Activated T-helper 17 cell treated with anti-CD3 and anti-CD28 coated beads, Interleukin-2, amount 50 U/mL, for 72 hours (primary cell): ENCODE data around the gene SLC29A4. TPM values are rescaled to one million over a fixed set of nuclear protein-coding genes. Genes with fewer than 3 reads are reported as not detected.
"Not testable (repeated sequence)": the region's sequence is repeated elsewhere in the genome, so short reads cannot be mapped to it uniquely, and the experiment has no call there.

Experiments used
- ATAC-seq: fragments of 150-1000 bp; cut with Tn5 transposase; replicated peaks from 2 replicates; pipeline ENCODE4 v1.10.0; 2021; ENCODE audit warnings: mild to moderate bottlenecking, moderate library complexity
- H3K27ac Mint-ChIP-seq: one replicate; pipeline ENCODE4 v1.8.0; 2022; ENCODE audit warnings: mixed read lengths
- H3K27me3 Mint-ChIP-seq: one replicate; pipeline ENCODE4 v1.8.0; 2022; ENCODE audit warnings: mixed read lengths
- H3K36me3 Mint-ChIP-seq: one replicate; pipeline ENCODE4 v1.8.0; 2022; ENCODE audit warnings: low read depth, mild to moderate bottlenecking, mixed read lengths
- H3K4me1 Mint-ChIP-seq: one replicate; pipeline ENCODE4 v1.8.0; 2022; ENCODE audit warnings: mixed read lengths
- H3K4me3 Mint-ChIP-seq: one replicate; pipeline ENCODE4 v1.8.0; 2022; ENCODE audit warnings: mild to moderate bottlenecking, mixed read lengths
- H3K9me3 Mint-ChIP-seq: one replicate; pipeline ENCODE4 v1.8.0; 2022; ENCODE audit warnings: mixed read lengths
- total RNA-seq, 2 donors: library from RNA; stranded (reverse); gene quantifications; one replicate each; pipeline ENCODE4 v1.2.3, GENCODE V29; 2022

Gene SLC29A4
- total RNA-seq, 2 donors from 2014 or later, result 1.5 to 3.2 TPM

GRCh38 chr7:5266191-5267028, 16.3 kb upstream of the SLC29A4 start:
- no peak overlapping the region for H3K4me3 Mint-ChIP-seq
- no peak for ATAC-seq
- no peak overlapping the region for H3K27ac Mint-ChIP-seq
- no peaks in the 10 kb centered on the region for H3K4me1 Mint-ChIP-seq
- H3K36me3 Mint-ChIP-seq, result no peaks in the 10 kb centered on the region
- peaks cover 5% of the 10 kb centered on the region for H3K27me3 Mint-ChIP-seq
- no peaks in the 10 kb centered on the region for H3K9me3 Mint-ChIP-seq

DNA sequence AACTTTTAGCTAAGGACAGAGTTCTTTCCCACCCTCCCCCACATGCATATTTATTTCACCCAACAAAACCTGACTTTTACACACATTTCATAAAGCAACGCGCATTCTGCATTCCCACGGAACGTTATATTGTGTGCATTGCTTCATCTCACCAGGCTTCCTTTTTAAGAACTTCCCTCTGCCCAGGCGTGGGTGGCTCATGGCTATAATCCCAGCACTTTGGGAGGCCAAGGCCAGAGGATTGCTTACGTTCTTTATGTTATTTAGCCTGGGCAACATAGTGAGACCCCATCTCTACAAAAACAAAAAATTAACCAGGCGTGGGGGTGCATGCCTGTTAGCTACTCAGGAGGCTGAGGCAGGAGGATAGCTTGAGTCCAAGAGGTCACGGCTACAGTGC, 14.9 kb upstream of the SLC29A4 start:
- not testable (repeated sequence) for H3K4me1 Mint-ChIP-seq, H3K27me3 Mint-ChIP-seq, H3K36me3 Mint-ChIP-seq, ATAC-seq, H3K27ac Mint-ChIP-seq, H3K4me3 Mint-ChIP-seq, H3K9me3 Mint-ChIP-seq

DNA sequence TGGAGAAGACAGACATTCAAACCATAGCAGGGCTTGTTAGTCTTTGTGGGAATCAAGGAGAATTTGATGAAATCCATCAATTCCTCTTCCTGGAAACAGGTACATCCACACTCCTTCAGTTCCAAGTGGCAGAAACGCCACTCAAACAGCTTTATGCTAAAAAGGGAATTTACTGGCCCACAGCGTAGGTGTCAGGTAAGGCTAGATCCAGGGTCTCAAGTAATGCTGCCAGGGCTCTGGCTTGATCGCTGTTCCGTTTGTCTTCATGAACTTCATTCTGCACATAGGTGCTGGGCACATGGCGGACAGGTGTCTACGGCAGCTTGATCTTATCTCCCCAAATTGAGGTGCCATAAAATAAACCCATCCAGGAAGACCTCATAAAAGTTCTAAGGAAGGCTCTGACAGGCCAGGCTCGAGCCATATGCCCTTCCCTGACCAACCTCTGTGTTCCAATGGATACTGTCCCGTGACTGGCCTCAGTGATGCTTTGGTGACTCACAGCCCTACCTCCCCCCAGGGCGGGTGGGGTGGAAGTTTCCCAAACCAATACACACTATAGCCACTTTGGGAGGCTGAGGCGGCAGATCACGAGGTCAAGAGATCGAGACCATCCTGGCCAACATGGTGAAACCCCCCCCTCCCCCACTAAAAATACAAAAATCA, 12.6 kb upstream of the SLC29A4 start:
- not testable (repeated sequence) for H3K36me3 Mint-ChIP-seq, H3K4me3 Mint-ChIP-seq, H3K27me3 Mint-ChIP-seq, H3K27ac Mint-ChIP-seq, H3K4me1 Mint-ChIP-seq, H3K9me3 Mint-ChIP-seq, ATAC-seq

- no peak overlapping the region for H3K4me3 Mint-ChIP-seq
- no peak for ATAC-seq
- peaks cover 3% of the 10 kb centered on the region for H3K27me3 Mint-ChIP-seq
- no peaks in the 10 kb centered on the region for H3K4me1 Mint-ChIP-seq
- no peaks in the 10 kb centered on the region for H3K36me3 Mint-ChIP-seq
- no peak overlapping the region for H3K27ac Mint-ChIP-seq
- H3K9me3 Mint-ChIP-seq, result no peaks in the 10 kb centered on the region
Measured at GRCh38 chr7:5270788-5271187, 12.0 kb upstream of the SLC29A4 start.

- not testable (repeated sequence) for H3K27ac Mint-ChIP-seq, H3K27me3 Mint-ChIP-seq, H3K9me3 Mint-ChIP-seq, H3K36me3 Mint-ChIP-seq, ATAC-seq, H3K4me3 Mint-ChIP-seq, H3K4me1 Mint-ChIP-seq
Measured at GRCh38 chr7:5273831-5274405, 8.8 kb upstream of the SLC29A4 start.

DNA sequence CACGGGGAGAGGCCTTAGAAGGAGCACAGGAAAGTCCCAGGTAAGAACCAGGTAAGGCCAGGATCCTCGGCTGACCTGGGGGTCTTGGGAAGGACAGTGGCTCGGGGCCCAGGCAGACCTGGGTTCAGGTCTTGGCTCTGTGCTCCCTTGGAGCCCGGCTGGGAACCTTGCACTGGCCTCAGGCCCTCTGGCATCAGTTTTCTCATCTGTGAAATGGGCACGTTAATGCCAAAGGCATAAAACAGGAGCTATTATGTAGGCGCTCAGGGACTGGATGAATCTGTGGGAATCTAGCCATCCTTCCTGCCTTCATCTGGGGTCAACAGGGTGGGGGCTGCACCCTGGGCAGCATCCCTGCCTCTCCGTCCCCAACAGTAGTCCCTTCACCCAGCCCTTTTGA, 8.3 kb upstream of the SLC29A4 start:
- no peaks in the 10 kb centered on the region for H3K27me3 Mint-ChIP-seq
- H3K9me3 Mint-ChIP-seq, result no peaks in the 10 kb centered on the region
- no peak overlapping the region for H3K4me3 Mint-ChIP-seq
- H3K36me3 Mint-ChIP-seq, result no peaks in the 10 kb centered on the region
- H3K27ac Mint-ChIP-seq, result no peak overlapping the region
- ATAC-seq, result no peak
- H3K4me1 Mint-ChIP-seq, result no peaks in the 10 kb centered on the region

DNA sequence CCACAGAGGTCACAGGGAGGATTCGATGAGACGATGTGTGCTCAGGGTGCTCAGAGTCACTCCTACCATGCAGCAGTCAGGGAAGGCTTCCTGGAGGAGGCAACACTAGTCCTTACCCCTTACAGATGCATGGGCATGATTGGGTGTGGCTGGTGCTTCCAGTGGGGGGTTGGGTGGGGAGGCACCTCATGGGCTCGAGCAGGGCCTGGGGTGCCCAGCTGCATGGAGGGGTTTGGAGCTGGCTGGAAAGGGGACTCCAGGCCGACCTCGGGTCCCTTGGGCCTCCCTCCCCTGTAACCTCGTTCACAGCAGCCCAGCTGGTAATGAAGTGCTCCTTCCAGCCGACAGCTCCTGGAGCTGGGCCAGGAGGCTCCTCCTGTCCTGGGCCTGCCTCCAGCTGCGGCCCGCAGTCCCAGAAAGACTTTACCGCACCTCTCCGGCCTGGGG, 7.7 kb upstream of the SLC29A4 start:
- not testable (repeated sequence) for H3K27me3 Mint-ChIP-seq, ATAC-seq, H3K9me3 Mint-ChIP-seq, H3K4me1 Mint-ChIP-seq, H3K36me3 Mint-ChIP-seq, H3K27ac Mint-ChIP-seq, H3K4me3 Mint-ChIP-seq

DNA sequence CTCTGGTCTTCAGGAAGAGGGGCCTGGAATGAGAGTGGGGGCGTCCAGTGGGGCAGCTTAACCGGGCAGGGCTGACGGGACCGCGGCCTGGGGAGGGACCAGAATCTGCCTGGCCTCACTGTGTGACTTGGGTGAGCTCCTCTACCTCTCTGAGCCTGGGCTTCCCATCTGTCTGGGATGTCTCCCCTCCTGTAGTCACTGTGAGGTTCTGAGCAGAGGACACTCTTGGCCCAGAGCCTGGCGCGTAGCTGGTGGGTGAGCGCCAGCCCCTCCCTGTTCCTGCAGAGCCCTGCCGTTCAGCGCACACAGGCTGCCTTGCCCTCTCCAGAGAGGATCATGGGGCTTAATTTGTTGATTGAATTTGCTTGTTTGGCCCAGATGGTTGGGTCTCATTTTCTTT, 7.2 kb upstream of the SLC29A4 start:
- not testable (repeated sequence) for H3K27ac Mint-ChIP-seq, H3K4me3 Mint-ChIP-seq, H3K4me1 Mint-ChIP-seq, ATAC-seq, H3K27me3 Mint-ChIP-seq, H3K9me3 Mint-ChIP-seq, H3K36me3 Mint-ChIP-seq

DNA sequence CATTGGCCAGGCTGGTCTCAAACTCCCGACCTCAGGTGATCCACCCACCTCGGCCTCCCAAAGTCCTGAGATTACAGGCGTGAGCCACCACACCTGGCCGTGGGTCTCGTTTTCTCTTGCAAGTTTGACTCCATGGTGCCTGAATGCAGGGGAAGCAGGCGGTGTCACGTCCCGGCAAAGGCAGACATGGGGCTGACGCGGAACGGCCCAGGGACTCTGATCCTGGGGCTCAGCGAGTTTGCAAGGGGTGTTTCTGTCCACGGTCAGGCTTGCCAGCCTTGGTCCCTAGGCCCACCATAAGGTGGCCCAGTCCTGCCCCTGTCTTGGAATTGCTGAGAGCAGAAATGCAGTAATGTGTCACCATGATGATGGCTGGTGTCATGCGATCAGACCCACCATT, 6.6 kb upstream of the SLC29A4 start:
- not testable (repeated sequence) for H3K27me3 Mint-ChIP-seq, H3K27ac Mint-ChIP-seq, H3K36me3 Mint-ChIP-seq, H3K4me3 Mint-ChIP-seq, H3K4me1 Mint-ChIP-seq, ATAC-seq, H3K9me3 Mint-ChIP-seq

- Mint-ChIP-seq H3K4me1 (no peaks in the 10 kb centered on the region), H3K27ac (no peak overlapping the region), H3K9me3 (no peaks in the 10 kb centered on the region), H3K4me3 (no peak overlapping the region), H3K36me3 (no peaks in the 10 kb centered on the region), H3K27me3 (no peaks in the 10 kb centered on the region)
- ATAC-seq, result no peak
Measured at GRCh38 chr7:5276611-5277010, 6.1 kb upstream of the SLC29A4 start.

DNA sequence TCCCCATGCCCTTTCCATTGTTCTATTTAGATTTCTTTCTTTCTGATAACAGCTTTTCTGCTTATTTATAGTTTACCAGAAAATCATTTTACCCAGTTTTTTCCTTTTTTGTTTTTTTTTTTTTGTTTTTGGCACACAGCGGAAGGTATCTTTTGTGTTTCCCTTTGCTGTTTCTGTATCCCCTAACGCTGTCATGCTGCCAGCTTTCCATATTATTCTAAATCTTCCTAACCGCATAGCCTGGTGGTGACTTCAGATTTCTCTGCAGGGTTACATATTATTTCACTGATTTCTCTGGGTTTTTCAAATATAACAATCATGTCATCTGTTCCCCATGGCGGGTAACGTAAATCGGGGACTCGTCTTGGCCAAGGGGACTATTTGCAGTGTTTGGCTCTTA, 4.0 kb upstream of the SLC29A4 start:
- H3K9me3 Mint-ChIP-seq, result no peaks in the 10 kb centered on the region
- ATAC-seq, result no peak
- no peak overlapping the region for H3K4me3 Mint-ChIP-seq
- H3K4me1 Mint-ChIP-seq, result no peaks in the 10 kb centered on the region
- H3K27ac Mint-ChIP-seq, result no peak overlapping the region
- H3K27me3 Mint-ChIP-seq, result no peaks in the 10 kb centered on the region
- H3K36me3 Mint-ChIP-seq, result no peaks in the 10 kb centered on the region

- peaks cover 4% of the 10 kb centered on the region for H3K27me3 Mint-ChIP-seq
- H3K9me3 Mint-ChIP-seq, result no peaks in the 10 kb centered on the region
- no peak for ATAC-seq
- H3K27ac Mint-ChIP-seq, result no peak overlapping the region
- H3K36me3 Mint-ChIP-seq, result no peaks in the 10 kb centered on the region
- no peaks in the 10 kb centered on the region for H3K4me1 Mint-ChIP-seq
- H3K4me3 Mint-ChIP-seq, result no peak overlapping the region
Measured at GRCh38 chr7:5279734-5280133, 3.0 kb upstream of the SLC29A4 start.

GRCh38 chr7:5281598-5282500, 894 bp upstream of the SLC29A4 start:
- H3K27ac Mint-ChIP-seq, H3K4me3 Mint-ChIP-seq, H3K27me3 Mint-ChIP-seq: not testable (repeated sequence)

GRCh38 chr7:5283421-5284303, 919 bp downstream of the SLC29A4 start:
- no peaks in the 10 kb centered on the region for H3K9me3 Mint-ChIP-seq
- no peak overlapping the region for H3K4me3 Mint-ChIP-seq
- no peak for ATAC-seq
- no peak overlapping the region for H3K27ac Mint-ChIP-seq
- no peaks in the 10 kb centered on the region for H3K36me3 Mint-ChIP-seq
- peaks cover 4% of the 10 kb centered on the region for H3K27me3 Mint-ChIP-seq
- H3K4me1 Mint-ChIP-seq, result no peaks in the 10 kb centered on the region

More at GRCh38 chr7:5281598-5282500, 894 bp upstream of the SLC29A4 start:
- not testable (repeated sequence) for H3K4me1 Mint-ChIP-seq, ATAC-seq, H3K36me3 Mint-ChIP-seq, H3K9me3 Mint-ChIP-seq
